HEK293 (cell line): ENCODE data around the gene ANO8.

Experiments
- HOXA7 ChIP-seq: sonication (generic); formaldehyde crosslinking; IDR thresholded peaks from 2 replicates; pipeline ENCODE4 v1.8.1; 2022; ENCODE audit warnings: missing genetic modification reagents, borderline replicate concordance
- KLF16 ChIP-seq: fragments of 450-650 bp; formaldehyde crosslinking; IDR thresholded peaks from 2 replicates; pipeline ENCODE4 v1.5.1; 2017; ENCODE audit warnings: missing biosample characterization, missing genetic modification characterization
- OVOL3 ChIP-seq: fragments of 450-650 bp; formaldehyde crosslinking; IDR thresholded peaks from 2 replicates; pipeline ENCODE4 v1.5.1; 2016; ENCODE audit warnings: missing biosample characterization, missing genetic modification characterization
- PATZ1 ChIP-seq: fragments of 450-650 bp; formaldehyde crosslinking; IDR thresholded peaks from 2 replicates; pipeline ENCODE4 v1.5.1; 2016; ENCODE audit warnings: missing biosample characterization, missing genetic modification characterization
- PRDM10 ChIP-seq: fragments of 450-650 bp; formaldehyde crosslinking; IDR thresholded peaks from 2 replicates; pipeline ENCODE4 v1.5.1; 2016; ENCODE audit warnings: missing biosample characterization, missing genetic modification characterization
- ZBTB20 ChIP-seq: fragments of 450-650 bp; formaldehyde crosslinking; IDR thresholded peaks from 2 replicates; pipeline ENCODE4 v1.5.1; 2016; ENCODE audit warnings: missing biosample characterization, missing genetic modification characterization
- ZBTB44 ChIP-seq: fragments of 450-650 bp; IDR thresholded peaks from 2 replicates; pipeline ENCODE4 v1.5.1; 2018; ENCODE audit warnings: missing biosample characterization, mild to moderate bottlenecking, missing genetic modification characterization
- ZEB2 ChIP-seq: fragments of 450-650 bp; formaldehyde crosslinking; IDR thresholded peaks from 2 replicates; pipeline ENCODE4 v1.5.1; 2016; ENCODE audit warnings: missing biosample characterization, missing genetic modification characterization
- ZFP69B ChIP-seq: fragments of 450-650 bp; formaldehyde crosslinking; IDR thresholded peaks from 2 replicates; pipeline ENCODE4 v1.5.1; 2016; ENCODE audit warnings: missing biosample characterization, missing genetic modification characterization
- ZNF121 ChIP-seq: fragments of 450-650 bp; formaldehyde crosslinking; IDR thresholded peaks from 2 replicates; pipeline ENCODE4 v1.5.1; 2016; ENCODE audit warnings: missing biosample characterization, missing genetic modification characterization
- ZNF138 ChIP-seq: fragments of 450-650 bp; formaldehyde crosslinking; IDR thresholded peaks from 2 replicates; pipeline ENCODE4 v1.5.1; 2016; ENCODE audit warnings: missing biosample characterization, missing genetic modification characterization, borderline replicate concordance
- ZNF155 ChIP-seq: fragments of 450-650 bp; formaldehyde crosslinking; IDR thresholded peaks from 2 replicates; pipeline ENCODE4 v1.5.1; 2016; ENCODE audit warnings: missing biosample characterization, missing genetic modification characterization
- ZNF266 ChIP-seq: fragments of 450-650 bp; formaldehyde crosslinking; IDR thresholded peaks from 2 replicates; pipeline ENCODE4 v1.5.1; 2016; ENCODE audit warnings: missing biosample characterization, missing genetic modification characterization, low read depth
- ZNF280D ChIP-seq: fragments of 450-650 bp; formaldehyde crosslinking; IDR thresholded peaks from 2 replicates; pipeline ENCODE4 v1.5.1; 2016; ENCODE audit warnings: missing biosample characterization, missing genetic modification characterization
- ZNF311 ChIP-seq: fragments of 450-650 bp; formaldehyde crosslinking; IDR thresholded peaks from 2 replicates; pipeline ENCODE4 v1.5.1; 2017; ENCODE audit warnings: missing biosample characterization, missing genetic modification characterization, borderline replicate concordance
- ZNF366 ChIP-seq: fragments of 450-650 bp; formaldehyde crosslinking; conservative IDR thresholded peaks from 2 replicates; pipeline ENCODE4 v1.5.1; 2016; ENCODE audit warnings: missing biosample characterization, missing genetic modification characterization
- ZNF501 ChIP-seq: fragments of 450-650 bp; formaldehyde crosslinking; IDR thresholded peaks from 2 replicates; pipeline ENCODE4 v1.5.1; 2016; ENCODE audit warnings: missing biosample characterization, missing genetic modification characterization
- ZNF549 ChIP-seq: fragments of 450-650 bp; IDR thresholded peaks from 2 replicates; pipeline ENCODE4 v1.5.1; 2018; ENCODE audit warnings: missing biosample characterization, missing genetic modification characterization, mild to moderate bottlenecking, inconsistent platforms, moderate library complexity
- ZNF555 ChIP-seq: fragments of 450-650 bp; formaldehyde crosslinking; conservative IDR thresholded peaks from 2 replicates; pipeline ENCODE4 v1.5.1; 2017; ENCODE audit warnings: missing biosample characterization, mild to moderate bottlenecking, missing genetic modification characterization, inconsistent platforms
- ZNF621 ChIP-seq: fragments of 450-650 bp; formaldehyde crosslinking; IDR thresholded peaks from 2 replicates; pipeline ENCODE4 v1.5.1; 2017; ENCODE audit warnings: missing biosample characterization, missing genetic modification characterization
- ZNF629 ChIP-seq: fragments of 450-650 bp; formaldehyde crosslinking; IDR thresholded peaks from 2 replicates; pipeline ENCODE4 v1.5.1; 2017; ENCODE audit warnings: missing biosample characterization, missing genetic modification characterization
- ZNF654 ChIP-seq: fragments of 450-650 bp; formaldehyde crosslinking; IDR thresholded peaks from 2 replicates; pipeline ENCODE4 v1.5.1; 2016; ENCODE audit warnings: low read depth, missing biosample characterization, missing genetic modification characterization
- ZNF660 ChIP-seq: fragments of 450-650 bp; IDR thresholded peaks from 2 replicates; pipeline ENCODE4 v1.5.1; 2018; ENCODE audit warnings: missing biosample characterization, mild to moderate bottlenecking, missing genetic modification characterization
- ZNF777 ChIP-seq: fragments of 450-650 bp; formaldehyde crosslinking; IDR thresholded peaks from 2 replicates; pipeline ENCODE4 v1.5.1; 2017; ENCODE audit warnings: missing biosample characterization, missing genetic modification characterization, borderline replicate concordance
- ZSCAN18 ChIP-seq: fragments of 450-650 bp; formaldehyde crosslinking; IDR thresholded peaks from 2 replicates; pipeline ENCODE4 v1.5.1; 2016; ENCODE audit warnings: missing biosample characterization, missing genetic modification characterization

ANO8 gene

GRCh38 chr19:17302391-17303166, 32.1 kb downstream of the ANO8 start (continued):
- peak; percentile 99 for TF ChIP-seq PRDM10
- TF ChIP-seq ZNF654 = no peak
- no peak for TF ChIP-seq HOXA7 (CRISPR knock-in tag)
- no peak for TF ChIP-seq ZEB2 (tag by site-specific recombination)
- TF ChIP-seq OVOL3 (tag by site-specific recombination) = no peak
- TF ChIP-seq ZNF555 (tag by site-specific recombination) = no peak
- no peak for TF ChIP-seq KLF16 (tag by site-specific recombination)
- no peak for TF ChIP-seq ZFP69B (tag by site-specific recombination)
- TF ChIP-seq ZSCAN18 = no peak
- no peak for TF ChIP-seq ZNF549 (tag by site-specific recombination)
- no peak for TF ChIP-seq PATZ1 (tag by site-specific recombination)
- no peak for TF ChIP-seq ZNF629 (tag by site-specific recombination)
- TF ChIP-seq ZNF155 (tag by site-specific recombination) = no peak
- no peak for TF ChIP-seq ZNF311
- no peak for TF ChIP-seq ZNF660 (tag by site-specific recombination)
- no peak for TF ChIP-seq ZBTB44
- TF ChIP-seq ZNF121 = no peak
- no peak for TF ChIP-seq ZBTB20 (tag by site-specific recombination)
- TF ChIP-seq ZNF501 = no peak
- TF ChIP-seq ZNF366 (tag by site-specific recombination) = no peak
- no peak for TF ChIP-seq ZNF777
- TF ChIP-seq ZNF621 (tag by site-specific recombination) = no peak
- no peak for TF ChIP-seq ZNF138 (tag by site-specific recombination)
- TF ChIP-seq ZNF266 (tag by site-specific recombination) = no peak
- TF ChIP-seq ZNF280D (tag by site-specific recombination) = no peak
